NCI-H345 (cell line): ENCODE data around the gene HOXA6.

Experiments used
- DNase-seq: peaks from one replicate; lab custom pipeline; 2025; lab: John Stamatoyannopoulos, UW

The HOXA6 gene

GRCh38 chr7:27137640-27138315 lies 9.8 kb downstream of the HOXA6 start:
- no peak for DNase-seq

GRCh38 chr7:27134392-27134791 lies 13.2 kb downstream of the HOXA6 start:
- DNase-seq = no peak

GRCh38 chr7:27133409-27134231 lies 14.0 kb downstream of the HOXA6 start:
- DNase-seq = no peak

- no peak for DNase-seq
Measured at GRCh38 chr7:27132978-27133377, 14.6 kb downstream of the HOXA6 start.

- DNase-seq = no peak
Measured at GRCh38 chr7:27132214-27132613, 15.4 kb downstream of the HOXA6 start.

GRCh38 chr7:27131390-27131819 lies 16.2 kb downstream of the HOXA6 start:
- DNase-seq = no peak

- peak; percentile 78 for DNase-seq
Measured at GRCh38 chr7:27130540-27131389, 16.8 kb downstream of the HOXA6 start, which contains the start of gene HOXA4. HOXA4 (minus strand) TSS chr7:27130757; CDS start chr7:27130733, 24 bp downstream.

- no peak for DNase-seq
Measured at GRCh38 chr7:27129729-27130539, 17.6 kb downstream of the HOXA6 start.

- no peak for DNase-seq
Measured at GRCh38 chr7:27128776-27129728, 18.5 kb downstream of the HOXA6 start.

- DNase-seq = no peak
Measured at GRCh38 chr7:27128034-27128433, 19.5 kb downstream of the HOXA6 start.

GRCh38 chr7:27126596-27127327 lies 20.8 kb downstream of the HOXA6 start:
- no peak for DNase-seq

- DNase-seq = no peak
Measured at GRCh38 chr7:27125986-27126394, 21.6 kb downstream of the HOXA6 start.

- no peak for DNase-seq
Measured at GRCh38 chr7:27124902-27125689, 22.5 kb downstream of the HOXA6 start.

- no peak for DNase-seq
Measured at GRCh38 chr7:27124096-27124901, 23.3 kb downstream of the HOXA6 start.

GRCh38 chr7:27123477-27124053 lies 24.0 kb downstream of the HOXA6 start:
- no peak for DNase-seq

- DNase-seq = no peak
Measured at GRCh38 chr7:27123007-27123476, 24.5 kb downstream of the HOXA6 start.
